NCI-H748 treated with DMSO at 0.1 percent for 48 hours (cell line): Measurements from ENCODE around the gene PGLYRP4.
"Not testable (repeated sequence)": the region's sequence is repeated elsewhere in the genome, so short reads cannot be mapped to it uniquely, and the experiment has no call there.

ENCODE experiments used
- DNase-seq: peaks from one replicate; lab custom pipeline; 2025; lab: John Stamatoyannopoulos, UW

Gene PGLYRP4

DNA sequence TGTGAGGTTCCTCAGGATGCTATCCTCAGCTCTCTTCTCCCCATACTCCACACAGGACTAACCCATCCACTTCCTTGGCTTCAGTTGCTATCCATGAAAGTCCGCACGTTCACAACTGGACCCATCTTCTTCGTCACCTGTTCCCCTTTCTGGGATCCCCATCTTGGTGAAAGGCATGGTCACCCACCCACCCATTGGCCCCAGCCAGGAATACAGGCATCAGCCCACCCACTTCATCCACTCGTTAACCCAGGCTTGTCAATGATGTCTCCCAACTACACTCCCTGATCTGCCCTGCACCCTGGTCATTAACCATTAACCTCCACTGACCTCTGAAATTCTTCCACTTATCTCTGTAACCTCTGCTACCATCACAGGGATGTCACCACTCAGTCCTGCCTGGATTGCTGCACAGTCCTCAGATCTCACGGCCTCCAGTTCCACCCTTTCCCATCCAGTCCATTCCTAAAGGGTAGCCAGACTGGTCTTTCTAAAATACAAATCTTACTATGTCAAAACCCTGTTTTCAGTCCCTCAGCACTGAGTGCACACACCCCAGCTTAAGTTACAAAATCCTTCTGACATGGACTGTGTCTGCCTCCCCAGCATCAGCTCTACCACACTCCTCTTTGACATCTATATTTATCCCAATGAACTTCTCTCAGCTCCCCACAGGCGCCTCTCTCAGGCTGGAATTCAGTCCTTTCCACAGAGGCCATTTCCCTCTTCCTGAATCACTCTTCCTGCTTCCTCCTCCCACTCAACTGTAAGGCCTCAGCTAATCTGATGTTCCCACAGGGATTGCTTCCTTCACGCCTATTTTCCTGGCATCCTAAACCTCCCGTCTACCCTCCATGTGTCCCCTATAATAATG lies 10.4 kb downstream of the PGLYRP4 start:
- DNase-seq, result no peak

- no peak for DNase-seq
These were observed 12.0 kb downstream of the PGLYRP4 start for GRCh38 chr1:153336650-153337049.

- no peak for DNase-seq
These were observed 14.7 kb downstream of the PGLYRP4 start for GRCh38 chr1:153333902-153334301.

DNA sequence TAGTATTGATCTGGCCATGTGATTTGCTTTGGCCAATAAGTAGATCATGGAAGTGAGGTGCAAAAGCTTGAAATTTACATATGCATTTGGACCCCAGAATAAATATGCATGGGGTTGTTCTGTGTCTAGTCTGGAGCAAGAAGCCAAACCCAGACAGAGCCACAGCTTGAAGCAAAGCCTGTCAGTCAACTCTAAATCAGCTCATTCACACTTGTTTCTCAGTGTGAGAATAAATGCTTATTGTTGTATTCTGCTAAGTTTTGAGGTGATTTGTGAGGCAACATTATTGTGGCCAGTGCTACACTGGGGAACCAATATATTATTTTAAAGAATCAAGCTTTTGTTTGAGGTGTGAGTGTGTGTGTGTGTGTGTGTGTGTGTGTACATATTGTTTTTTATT lies 23.7 kb downstream of the PGLYRP4 start:
- no peak for DNase-seq

GRCh38 chr1:153322568-153322967 lies 26.1 kb downstream of the PGLYRP4 start:
- no peak for DNase-seq

DNA sequence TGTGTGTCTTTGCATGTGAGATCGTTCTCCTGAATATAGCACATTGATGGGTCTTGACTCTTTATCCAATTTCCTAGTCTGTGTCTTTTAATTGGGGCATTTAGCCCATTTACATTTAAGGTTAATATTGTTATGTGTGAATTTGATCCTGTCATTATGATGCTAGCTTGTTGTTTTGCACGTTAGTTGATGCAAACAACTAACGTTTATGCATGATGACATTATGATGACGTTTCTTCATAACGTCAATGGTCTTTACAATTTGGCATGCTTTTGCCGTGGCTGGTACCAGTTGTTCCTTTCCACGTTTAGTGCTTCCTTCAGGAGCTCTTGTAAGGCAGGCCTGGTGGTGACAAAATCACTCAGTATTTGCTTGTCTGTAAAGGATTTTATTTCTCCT lies 30.5 kb downstream of the PGLYRP4 start:
- not testable (repeated sequence) for DNase-seq

GRCh38 chr1:153316013-153316412 lies 32.6 kb downstream of the PGLYRP4 start:
- not testable (repeated sequence) for DNase-seq

DNA sequence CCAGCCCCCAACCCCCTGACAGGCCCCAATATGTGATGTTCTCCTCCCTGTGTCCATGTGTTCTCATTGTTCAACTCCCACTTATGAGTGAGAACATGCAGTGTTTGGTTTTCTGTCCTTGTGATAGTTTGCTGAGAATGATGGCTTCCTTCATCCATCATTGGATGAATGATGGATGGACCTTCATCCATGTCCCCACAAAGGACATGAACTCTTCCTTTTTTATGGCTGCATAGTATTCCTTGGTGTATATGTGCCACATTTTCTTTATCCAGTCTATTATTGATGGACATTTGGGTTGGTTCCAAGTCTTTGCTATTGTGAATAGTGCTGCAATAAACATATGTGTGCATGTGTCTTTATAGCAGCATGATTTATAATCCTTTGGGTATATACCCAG lies 34.3 kb downstream of the PGLYRP4 start:
- not testable (repeated sequence) for DNase-seq

DNA sequence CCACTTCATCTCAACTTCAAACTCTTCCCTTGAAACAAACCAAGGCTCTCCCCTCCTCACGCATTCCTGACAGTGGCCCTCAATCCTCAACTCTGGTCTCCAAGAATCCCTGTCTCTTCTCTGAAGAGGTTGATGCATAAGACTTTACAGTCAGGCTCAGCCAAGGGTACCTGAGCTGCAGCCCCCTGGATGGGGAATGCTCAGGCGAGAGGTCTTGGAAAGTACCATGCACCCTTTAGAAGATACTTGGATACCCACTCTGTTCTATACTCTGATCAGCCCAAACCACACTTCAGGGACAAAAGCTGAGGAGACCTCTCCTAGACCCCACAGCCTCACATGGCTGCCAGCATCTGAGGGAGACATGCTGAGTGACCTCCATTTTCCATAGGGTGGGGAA lies 35.4 kb downstream of the PGLYRP4 start:
- no peak for DNase-seq

GRCh38 chr1:153312570-153313186 lies 36.0 kb downstream of the PGLYRP4 start, which contains the start of gene PGLYRP3:
PGLYRP3 (minus strand) TSS chr1:153312952; CDS start chr1:153310665, 2,287 bp downstream.
- DNase-seq, result no peak

GRCh38 chr1:153310526-153310925 lies 38.1 kb downstream of the PGLYRP4 start:
- no peak for DNase-seq

DNA sequence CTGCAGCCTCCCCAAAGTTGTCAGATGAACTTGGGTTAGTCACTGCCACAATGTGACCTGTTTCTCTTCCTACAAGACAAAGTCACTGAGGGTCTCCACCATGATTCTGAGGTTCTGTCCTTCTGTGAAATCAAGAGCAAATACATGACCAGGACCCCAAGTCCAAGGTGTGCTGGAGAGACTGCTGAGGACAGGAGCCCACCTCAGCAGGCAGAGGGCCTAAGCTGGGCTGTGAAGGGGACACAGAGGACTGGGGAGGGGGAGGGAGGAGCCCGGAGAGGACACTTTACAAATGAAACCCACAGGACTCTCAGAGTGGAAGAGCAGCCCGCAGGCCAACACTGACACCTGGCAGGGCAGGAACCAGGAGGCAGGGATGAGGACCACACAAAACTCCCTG lies 39.2 kb downstream of the PGLYRP4 start:
- no peak for DNase-seq

- DNase-seq, result no peak
These were observed 40.1 kb downstream of the PGLYRP4 start for GRCh38 chr1:153308540-153308939.

DNA sequence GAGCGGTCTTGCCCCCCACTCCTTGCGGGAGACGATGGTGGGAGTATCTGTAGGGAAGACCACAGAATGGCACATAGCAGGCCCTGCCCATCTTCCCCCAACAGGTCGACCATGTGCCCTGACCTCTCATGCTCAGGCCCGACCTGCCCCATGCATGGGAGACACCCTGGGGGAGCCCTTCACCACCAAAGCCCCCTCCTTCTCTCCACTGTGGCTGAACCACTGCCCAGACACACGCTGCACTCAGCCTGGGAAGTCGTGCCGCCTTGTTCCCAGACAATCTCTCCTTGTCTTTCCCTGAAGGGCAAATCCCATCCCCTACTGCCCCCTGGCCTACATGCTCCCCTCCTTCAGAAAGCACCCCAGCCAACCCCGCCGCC lies 41.4 kb downstream of the PGLYRP4 start:
- no peak for DNase-seq

GRCh38 chr1:153306303-153307220 lies 42.1 kb downstream of the PGLYRP4 start:
- no peak for DNase-seq

DNA sequence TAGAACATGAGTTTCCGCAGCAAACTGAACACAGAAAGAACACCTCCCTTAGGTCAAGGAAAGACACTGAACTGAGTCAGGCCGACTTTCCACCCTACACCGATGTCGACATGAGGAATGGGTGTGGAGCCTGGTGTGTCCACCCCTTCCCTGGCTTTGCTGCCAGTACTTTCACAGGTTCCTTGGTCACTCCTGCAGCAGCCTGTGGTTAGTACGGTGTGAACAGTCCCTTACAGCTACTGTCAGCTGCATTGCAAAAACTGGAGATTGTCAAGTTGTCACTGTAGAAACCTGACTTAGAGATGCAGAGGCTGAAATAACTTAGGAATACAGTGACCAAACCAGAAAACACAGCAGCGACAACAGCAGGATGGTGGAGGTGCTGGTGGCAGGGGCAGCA lies 43.0 kb downstream of the PGLYRP4 start:
- no peak for DNase-seq

GRCh38 chr1:153302308-153302707 lies 46.3 kb downstream of the PGLYRP4 start:
- DNase-seq, result no peak

DNA sequence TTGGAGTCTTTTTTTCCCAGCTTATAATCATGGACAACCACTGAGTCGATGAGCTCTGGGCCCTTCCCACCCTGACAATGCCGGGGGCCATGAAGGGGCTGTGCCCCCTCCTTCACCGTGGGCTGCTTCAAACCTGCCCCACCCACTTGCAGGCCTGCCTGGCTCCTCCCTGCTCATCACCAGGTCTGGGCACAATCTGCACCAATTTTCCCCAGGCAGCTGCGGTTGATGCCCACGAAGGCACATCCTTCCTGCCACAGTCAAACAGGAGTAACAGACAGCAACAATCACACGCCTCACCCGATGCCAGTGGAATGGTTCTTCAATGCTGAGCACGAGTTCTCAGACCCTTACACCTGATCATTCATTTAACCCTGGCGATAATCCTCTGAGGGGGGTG lies 54.8 kb downstream of the PGLYRP4 start:
- DNase-seq, result no peak

- DNase-seq, result no peak
These were observed 55.2 kb downstream of the PGLYRP4 start for GRCh38 chr1:153293480-153293775.

- no peak for DNase-seq
These were observed 55.7 kb downstream of the PGLYRP4 start for GRCh38 chr1:153292740-153293479.

DNA sequence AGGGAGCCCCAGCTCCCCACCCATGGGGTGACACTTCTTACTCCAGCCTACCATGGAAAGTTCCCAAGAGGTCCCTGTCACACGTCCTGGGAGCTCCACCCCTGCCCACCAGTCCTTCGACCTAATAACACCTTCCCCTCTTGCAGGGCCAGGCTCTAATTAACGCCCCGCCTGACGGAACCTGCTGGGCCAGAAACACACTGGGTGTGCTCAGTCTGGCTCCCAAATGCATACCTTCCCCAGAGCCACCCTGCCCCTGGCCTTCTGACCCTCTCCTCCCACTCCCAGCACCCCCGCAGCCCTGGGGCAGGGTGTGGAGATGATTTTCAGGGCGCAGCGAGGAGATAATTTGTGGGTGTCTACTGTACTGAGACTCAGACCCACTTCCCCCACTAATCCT lies 56.5 kb downstream of the PGLYRP4 start:
- no peak for DNase-seq

GRCh38 chr1:153291514-153291913 lies 57.1 kb downstream of the PGLYRP4 start:
- no peak for DNase-seq
